ES-I3 (cell line): ENCODE measurements around the gene CD68.

Experiments
- H3K36me3 ChIP-seq: 2 replicates; pipeline ENCODE4 v1.6.1; 2013; ENCODE audit warnings: mild to moderate bottlenecking, low read length, control low read depth, moderate library complexity; ENCODE audit not compliant: insufficient read depth
- H3K4me1 ChIP-seq: 2 replicates; pipeline ENCODE4 v1.6.1; 2013; ENCODE audit warnings: mild to moderate bottlenecking, control low read depth, low read length; ENCODE audit not compliant: insufficient read depth
- H3K9ac ChIP-seq: 2 replicates; pipeline ENCODE4 v1.6.1; 2013; ENCODE audit warnings: low read depth, mild to moderate bottlenecking, low read length, moderate library complexity
- H3K9me3 ChIP-seq: 2 replicates; pipeline ENCODE4 v1.6.1; 2013; ENCODE audit warnings: mild to moderate bottlenecking, low read length, moderate library complexity; ENCODE audit not compliant: control insufficient read depth, insufficient read depth

CD68 gene

DNA sequence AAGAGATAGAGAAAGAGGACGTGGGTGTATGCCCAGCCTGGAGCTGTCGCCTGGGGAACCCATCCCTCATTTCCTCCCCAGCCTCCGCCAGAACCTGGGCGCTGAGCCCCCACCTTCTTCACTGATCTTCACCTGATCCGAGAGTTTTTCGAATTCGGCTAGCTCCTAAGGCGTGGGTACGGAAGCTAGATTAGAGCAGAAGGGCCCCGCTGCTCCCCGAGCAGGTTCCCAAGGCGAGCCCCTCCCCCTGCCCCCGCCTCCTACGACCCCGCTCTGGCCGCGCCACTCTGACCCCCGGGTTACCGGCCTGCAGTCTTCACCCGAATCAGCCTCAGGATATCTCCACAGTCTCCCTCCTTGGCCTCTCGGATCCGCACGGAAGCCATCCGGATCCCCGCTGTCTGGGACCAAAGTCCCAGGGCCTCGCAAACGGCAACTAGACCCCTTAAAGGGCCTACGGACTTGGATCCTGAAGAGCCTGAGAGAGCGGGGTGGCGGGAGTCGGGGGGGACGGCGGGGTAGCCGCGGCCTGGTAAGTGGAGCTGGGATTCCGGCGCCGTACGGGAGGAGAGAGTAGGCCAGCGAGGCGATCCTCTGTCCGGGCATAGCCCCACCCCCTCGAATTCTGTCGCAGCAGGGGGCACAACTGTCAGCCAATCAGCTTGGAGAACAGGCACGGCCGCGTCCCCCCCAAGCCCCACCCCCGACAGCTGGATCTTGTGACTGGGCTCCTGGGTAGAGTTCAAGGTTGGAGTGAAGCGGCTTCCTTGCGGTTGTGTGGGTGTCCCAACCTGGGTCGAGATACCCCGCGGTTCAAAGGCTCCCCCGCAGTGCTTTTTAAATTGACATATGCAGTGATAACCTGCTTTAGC lies 48.0 kb downstream of the CD68 start, which contains the start of gene SAT2:
TSS of gene SAT2 (minus strand) at position 572 of the 872 bp plus-strand sequence. CDS start at position 386, 186 bp downstream.
- peaks cover under 1% of the 10 kb centered on the region; the same call in 1 of the 2 replicates for H3K4me1 ChIP-seq
- H3K36me3 ChIP-seq: 0 out of 2 replicates have a peak, but pooled peaks cover 3% of the 10 kb centered on the region
- H3K9ac ChIP-seq: peak within 1 kb of the TSS; percentile 67
- H3K9me3 ChIP-seq: no peaks in the 10 kb centered on the region

DNA sequence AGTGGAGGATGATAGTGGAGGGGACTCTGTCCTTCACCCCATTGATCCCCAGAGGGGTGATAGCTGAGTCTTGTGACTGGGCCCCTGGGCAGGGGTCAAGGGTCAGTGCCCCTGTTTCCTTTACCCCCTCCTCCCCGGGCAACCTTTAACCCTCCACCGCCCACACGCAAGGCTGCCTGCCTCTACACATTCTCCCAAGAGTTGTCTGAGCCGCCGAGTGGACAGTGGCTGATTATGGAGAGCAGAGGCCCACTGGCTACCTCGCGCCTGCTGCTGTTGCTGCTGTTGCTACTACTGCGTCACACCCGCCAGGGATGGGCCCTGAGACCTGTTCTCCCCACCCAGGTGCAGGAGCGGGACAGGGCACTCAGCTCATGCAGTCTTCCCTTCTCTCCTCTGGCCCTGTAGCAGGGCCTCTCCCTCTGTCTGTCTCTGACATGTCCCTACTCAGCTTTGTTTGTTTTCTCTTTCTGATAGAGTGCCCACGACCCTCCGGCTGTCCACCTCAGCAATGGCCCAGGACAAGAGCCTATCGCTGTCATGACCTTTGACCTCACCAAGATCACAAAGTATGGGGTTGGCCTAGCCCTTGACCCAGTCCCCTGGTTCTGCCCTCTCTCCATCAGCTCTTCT lies 50.6 kb downstream of the CD68 start, which contains the start of gene SHBG:
TSS of gene SHBG (plus strand) at position 197 of the 633 bp plus-strand sequence. CDS start at position 235, 38 bp downstream.
- H3K36me3 ChIP-seq: 0 out of 2 replicates have a peak, but pooled peaks cover 3% of the 10 kb centered on the region

More for the DNA sequence above, 50.6 kb downstream of the CD68 start, which contains the start of gene SHBG:
- Histone ChIP-seq H3K9ac (no peak within 1 kb of the TSS), H3K9me3 (no peaks in the 10 kb centered on the region), H3K4me1 (peaks cover 6% of the 10 kb centered on the region; the same call in 1 of the 2 replicates)
